ENCODE results near the gene KCTD6.

Gene KCTD6

DNA sequence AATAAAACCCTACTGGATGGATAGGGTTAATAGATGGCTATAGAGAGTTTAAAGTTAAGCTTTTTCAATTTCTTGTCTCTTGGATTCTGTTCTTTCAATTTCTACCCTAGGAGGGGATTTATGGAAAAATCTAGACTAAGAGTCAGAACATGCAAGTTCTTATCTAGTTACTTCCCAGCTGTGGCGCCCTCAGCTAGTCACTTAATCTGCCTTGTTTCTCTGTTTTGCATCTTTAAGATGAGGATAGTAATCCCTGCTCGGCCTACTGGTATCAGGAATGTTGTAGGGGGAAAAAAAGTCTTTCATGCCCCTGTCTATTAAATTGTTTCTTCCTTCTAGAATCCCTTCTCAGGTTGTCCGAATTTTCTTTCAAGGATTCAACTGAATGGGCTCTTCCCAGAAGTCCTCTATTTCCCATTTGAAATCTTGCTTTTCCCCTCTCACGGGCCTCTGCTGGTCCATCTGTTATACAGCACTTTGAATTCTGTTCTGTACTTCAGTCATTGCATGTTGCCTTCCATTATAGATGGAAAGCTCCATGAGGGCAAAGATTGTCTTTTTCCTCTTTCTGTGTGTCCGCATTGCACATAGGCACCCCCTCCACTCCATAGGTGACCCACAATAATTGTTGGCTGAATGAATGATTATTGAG is 4.4 kb downstream of the KCTD6 start:
- DNase-seq: no peak
- no peak for TF ChIP-seq POLR2A (IDR thresholded peaks at IDR 0.05; ENCODE audit: low read length)
- no peak for TF ChIP-seq GATA1 (IDR thresholded peaks at IDR 0.05; ENCODE audit: low read depth, low read length)

DNA sequence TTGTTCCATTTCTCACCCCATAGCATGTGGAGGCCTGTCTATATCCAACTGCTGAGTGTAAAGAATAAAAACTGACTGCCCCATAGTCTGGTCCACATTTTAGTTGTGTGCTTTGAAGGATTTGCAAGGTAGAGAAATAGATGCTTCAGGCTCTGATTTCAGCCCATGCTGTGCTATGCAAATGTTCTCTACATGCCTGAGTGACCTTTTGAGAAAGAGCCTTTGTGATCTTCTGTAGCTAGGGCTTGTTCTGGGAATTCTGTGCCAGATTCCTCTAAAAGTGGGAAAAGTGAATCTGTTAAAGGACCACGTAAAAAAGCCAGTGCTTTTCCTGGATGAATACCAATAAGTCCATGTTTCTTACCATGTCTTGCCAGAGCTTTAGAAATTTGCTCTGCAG is 5.2 kb downstream of the KCTD6 start:
- no peak for DNase-seq
- TF ChIP-seq POLR2A (IDR thresholded peaks at IDR 0.05; ENCODE audit: low read length): no peak
- TF ChIP-seq GATA1 (IDR thresholded peaks at IDR 0.05; ENCODE audit: low read depth, low read length): no peak

DNA sequence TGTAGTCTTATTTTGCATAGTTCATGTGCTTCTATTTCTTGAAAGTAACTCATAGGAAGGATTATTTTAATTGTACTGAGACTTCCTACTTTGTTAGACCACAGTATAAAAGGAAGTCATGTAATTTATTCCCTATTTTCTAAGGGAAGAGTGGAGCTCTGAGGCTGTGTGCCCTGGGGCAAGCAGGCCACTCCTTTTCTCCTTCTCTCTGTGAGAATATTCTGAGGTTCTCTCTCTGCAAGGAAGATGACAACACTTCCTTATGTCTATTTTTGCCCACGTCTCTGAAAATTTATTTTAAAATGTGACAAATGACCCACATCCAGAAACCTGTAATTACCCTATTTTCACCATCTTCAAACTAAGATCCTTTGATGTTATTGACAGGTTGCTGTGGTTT is 11.0 kb downstream of the KCTD6 start:
- TF ChIP-seq GATA1 (IDR thresholded peaks at IDR 0.05; ENCODE audit: low read depth, low read length) (no peak), POLR2A (IDR thresholded peaks at IDR 0.05; ENCODE audit: low read length) (no peak)
- no peak for DNase-seq

DNA sequence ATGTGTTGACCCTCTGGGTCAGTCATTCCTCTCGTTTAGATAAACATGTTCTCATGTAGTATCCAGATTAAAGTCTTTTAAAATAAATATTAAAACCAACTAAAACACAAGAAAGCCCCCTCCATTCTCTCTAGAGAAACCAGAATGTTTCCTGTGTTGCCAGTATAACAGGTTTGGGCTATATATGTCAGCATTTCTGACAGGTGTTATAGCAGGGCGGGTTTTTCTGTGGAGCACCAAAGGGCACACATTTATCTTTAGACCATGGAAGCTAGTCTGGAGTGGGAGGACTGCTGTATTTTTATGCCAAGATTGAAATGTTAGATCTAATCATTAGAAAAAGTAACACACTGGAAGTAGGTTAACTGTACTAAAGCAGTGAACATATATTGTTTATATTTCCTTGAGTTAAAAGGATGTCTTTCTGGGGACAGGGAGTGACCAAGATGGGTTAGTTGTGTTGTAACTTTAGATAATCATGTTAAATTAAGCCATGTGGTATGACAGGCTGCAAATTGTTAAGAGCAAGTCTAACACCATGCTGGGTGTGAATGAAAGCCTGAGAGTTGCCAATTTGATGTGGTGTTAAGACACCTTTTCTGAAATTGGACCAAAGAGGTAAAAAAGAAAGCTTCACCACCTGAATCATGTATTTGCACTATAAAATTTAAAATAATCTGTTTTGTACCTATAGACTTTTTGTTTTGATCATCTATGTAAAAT is 15.6 kb downstream of the KCTD6 start:
- no peak for DNase-seq
- no peak for TF ChIP-seq GATA1 (IDR thresholded peaks at IDR 0.05; ENCODE audit: low read depth, low read length)
- TF ChIP-seq POLR2A (IDR thresholded peaks at IDR 0.05; ENCODE audit: low read length): no peak

DNA sequence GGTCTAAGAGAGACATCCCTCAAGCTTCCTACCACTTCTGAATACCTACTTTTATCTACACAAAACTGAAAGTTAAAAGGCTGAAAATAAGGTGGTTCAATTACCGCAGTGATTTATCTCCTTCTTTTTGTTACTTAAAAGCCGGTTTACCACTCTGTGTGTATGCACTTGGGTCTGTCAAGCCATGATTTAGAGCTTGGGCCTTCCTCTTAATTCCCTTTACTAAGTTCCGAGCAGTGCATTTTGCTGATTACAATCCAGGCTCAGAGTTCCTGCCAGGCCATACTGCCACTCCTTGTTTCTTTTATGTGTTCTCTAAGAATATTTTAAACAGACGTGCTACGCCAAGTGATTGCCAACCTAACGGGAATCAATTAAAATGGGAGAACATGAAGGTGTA is 16.5 kb downstream of the KCTD6 start:
- TF ChIP-seq POLR2A (IDR thresholded peaks at IDR 0.05; ENCODE audit: low read length) (no peak), GATA1 (IDR thresholded peaks at IDR 0.05; ENCODE audit: low read depth, low read length) (no peak)
- no peak for DNase-seq

DNA sequence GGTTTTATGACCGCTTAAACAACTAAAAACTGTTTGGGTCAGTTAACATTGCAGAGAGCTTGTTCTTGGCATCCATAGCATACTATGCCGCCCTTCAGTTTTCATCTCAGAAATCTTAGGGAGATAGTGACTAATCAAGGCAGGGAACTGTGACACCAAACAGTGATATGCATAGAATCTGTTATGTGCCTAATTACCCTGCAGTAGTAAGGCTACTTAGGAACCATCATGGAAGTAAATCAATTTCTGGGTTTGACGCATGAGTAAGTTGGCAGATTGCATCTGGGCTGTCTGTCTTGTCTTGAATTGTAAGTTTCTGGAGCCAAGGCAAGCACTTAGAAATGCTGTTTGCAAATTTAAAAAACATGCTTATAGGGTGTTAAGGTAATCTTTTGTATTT is 22.5 kb downstream of the KCTD6 start:
- TF ChIP-seq POLR2A (IDR thresholded peaks at IDR 0.05; ENCODE audit: low read length) (no peak), GATA1 (IDR thresholded peaks at IDR 0.05; ENCODE audit: low read depth, low read length) (no peak)
- no peak for DNase-seq

DNA sequence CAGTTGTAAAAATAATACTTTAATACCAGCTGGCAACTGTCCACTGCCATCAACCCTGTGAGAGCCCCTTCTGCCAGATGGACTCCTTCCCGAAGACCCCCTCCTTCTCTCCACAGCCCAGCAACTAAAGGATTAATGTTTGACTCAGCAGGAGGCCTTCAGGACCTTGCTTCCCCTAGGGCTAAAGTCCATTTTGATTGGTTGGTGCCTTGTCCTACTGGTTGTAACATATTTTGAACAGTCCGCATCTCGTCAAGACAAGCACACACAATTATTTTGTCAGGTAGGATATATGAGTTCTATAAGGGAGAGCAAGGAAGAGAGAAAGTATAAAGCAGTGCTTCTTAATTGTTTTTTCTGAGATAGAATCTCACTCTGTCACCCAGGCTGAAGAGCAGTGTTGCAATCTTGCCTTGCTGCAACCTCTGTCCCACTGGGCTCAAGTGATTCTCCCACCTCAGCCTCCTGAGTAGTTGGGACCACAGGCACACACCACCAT is 26.4 kb downstream of the KCTD6 start:
- no peak for TF ChIP-seq GATA1 (IDR thresholded peaks at IDR 0.05; ENCODE audit: low read depth, low read length)
- TF ChIP-seq POLR2A (IDR thresholded peaks at IDR 0.05; ENCODE audit: low read length): no peak
- DNase-seq: peak in 1 of 2 experiments; percentile 8

DNA sequence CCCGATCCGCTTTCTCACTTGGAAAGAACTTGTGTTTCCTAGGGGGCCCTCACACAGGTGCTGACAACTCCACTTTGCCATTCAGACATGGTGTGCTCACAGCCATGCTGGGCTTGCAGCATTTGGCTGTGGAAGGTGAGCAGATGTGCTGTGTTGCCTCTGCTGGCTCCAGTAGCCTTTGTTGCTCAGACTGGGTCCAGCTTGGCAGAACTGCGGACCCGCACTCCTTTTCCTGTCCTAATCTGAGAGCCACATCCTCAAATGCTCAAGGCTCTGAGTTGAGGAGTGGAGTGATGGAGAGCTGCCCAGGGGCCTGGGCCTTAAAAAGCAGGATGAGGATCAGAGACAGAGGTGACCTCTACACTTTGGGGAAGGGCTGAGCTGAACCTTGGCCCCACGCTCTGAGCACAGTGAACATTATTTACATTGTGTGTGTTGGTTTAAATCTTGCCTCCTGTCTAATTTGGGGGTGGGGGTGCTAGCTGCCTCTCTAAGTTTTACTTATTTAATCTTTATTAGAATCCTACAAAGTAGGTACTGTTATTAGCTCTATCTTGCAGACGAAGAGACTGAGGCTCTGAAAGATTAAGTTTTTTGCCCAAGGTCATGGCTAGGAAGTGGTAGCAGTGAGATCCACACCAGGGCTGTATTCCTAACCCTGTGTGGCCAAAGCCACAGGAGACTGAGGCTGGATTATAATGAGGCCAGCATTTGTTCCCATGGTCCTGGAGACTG is 27.9 kb downstream of the KCTD6 start:
- TF ChIP-seq GATA1 (IDR thresholded peaks at IDR 0.05; ENCODE audit: low read depth, low read length): no peak
- no peak for TF ChIP-seq POLR2A (IDR thresholded peaks at IDR 0.05; ENCODE audit: low read length)
- no peak for DNase-seq

DNA sequence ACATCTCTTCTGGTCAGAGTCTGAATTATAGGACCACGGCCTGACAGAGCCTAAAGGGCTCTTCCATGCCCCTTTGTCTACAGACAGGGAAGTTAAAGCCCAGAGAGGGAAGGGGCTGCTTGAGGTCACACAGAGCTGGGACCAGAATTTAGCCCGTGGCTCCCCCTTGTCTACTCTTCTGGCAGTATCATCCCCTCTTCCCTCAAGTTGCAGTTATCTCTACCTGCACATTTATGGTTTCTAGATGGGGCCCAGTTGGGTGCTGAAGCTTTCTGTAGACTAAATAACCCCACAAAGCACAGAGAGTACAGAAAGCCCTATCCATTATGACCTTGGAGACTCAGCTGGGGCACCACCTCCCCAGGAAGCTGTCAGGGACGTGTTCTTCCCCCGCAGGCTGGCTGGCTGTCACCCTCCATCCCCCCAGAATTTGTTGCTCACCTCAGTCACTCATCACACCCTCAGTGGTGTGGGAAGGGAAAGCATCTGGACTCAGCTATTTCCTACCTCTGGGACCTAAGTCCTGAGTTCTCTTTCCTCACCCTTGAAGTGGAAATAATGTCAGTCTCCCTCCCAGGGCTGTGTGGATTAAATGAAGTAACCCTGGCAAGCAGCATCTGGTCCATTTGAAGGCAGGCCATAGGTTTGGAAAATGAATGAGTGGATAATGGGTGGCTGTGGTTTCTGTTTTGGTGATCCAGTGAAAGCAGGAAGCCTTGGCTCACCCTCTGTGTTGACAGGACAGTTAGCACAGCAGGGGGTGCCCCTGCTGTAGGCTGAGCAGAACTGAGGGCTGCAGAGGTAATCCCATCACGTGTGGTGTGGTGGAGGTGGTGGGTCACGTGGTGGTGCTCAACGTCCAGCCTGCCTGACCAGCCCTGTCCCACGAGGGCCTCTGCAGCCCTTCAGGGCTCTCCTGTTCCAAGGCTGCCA is 28.8 kb downstream of the KCTD6 start:
- DNase-seq: peak; percentile 76 to 88
- TF ChIP-seq POLR2A (IDR thresholded peaks at IDR 0.05; ENCODE audit: low read length): no peak
- TF ChIP-seq GATA1 (IDR thresholded peaks at IDR 0.05; ENCODE audit: low read depth, low read length): no peak

DNA sequence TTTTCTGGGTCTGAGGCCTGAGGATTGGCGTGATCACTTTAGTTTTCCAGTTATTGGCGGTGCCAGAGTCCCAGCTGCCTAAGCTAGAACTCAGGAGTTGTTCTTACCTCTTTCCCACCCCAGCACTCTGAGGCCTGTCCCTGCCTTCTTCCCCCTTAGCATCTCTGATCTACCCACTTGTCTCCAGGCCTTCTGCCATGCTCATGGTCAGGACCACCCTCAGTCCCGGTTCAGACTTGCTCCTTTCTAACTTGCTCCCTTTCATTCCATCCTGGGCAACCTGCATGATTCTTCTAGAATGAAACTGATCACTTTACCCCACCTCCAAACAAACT is 29.4 kb downstream of the KCTD6 start:
- DNase-seq: no peak
- no peak for TF ChIP-seq POLR2A (IDR thresholded peaks at IDR 0.05; ENCODE audit: low read length)
- TF ChIP-seq GATA1 (IDR thresholded peaks at IDR 0.05; ENCODE audit: low read depth, low read length): no peak

DNA sequence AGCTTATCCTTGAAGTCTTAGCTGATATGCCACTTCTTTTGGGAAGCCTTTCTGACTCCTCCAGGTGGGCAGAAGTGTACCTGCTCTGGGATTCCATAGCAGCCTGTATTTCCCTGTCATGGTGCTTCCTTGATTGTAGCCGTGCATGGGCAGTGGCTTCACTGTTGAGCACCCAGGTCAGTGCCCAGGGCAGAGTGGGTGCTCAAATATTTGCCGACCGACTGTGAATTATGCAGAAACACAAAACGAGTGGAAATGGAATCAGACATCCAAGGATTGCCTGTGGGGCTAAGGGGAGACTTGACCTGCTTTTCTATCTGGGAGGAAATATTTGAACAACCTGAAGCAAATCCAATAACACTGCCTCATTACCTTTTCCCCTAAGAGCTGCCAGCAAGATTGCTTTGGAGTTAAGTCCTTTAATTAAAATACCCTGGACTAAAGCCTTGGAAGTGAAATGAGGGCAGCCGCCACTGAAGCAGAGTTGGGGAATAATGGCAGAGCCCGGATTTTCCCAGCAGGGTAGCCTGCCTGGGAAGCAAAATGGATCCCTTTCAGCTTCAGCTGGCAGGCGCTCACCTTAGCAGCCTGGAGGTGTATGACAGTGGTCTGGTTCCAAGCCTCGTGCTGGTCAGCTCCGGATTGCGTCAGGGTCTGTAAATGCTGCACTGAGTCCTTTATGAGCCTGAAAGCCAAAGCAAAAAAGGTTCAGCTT is 30.2 kb downstream of the KCTD6 start:
- TF ChIP-seq POLR2A (IDR thresholded peaks at IDR 0.05; ENCODE audit: low read length): no peak
- no peak for TF ChIP-seq GATA1 (IDR thresholded peaks at IDR 0.05; ENCODE audit: low read depth, low read length)
- peak; percentile 25 to 49 for DNase-seq

DNA sequence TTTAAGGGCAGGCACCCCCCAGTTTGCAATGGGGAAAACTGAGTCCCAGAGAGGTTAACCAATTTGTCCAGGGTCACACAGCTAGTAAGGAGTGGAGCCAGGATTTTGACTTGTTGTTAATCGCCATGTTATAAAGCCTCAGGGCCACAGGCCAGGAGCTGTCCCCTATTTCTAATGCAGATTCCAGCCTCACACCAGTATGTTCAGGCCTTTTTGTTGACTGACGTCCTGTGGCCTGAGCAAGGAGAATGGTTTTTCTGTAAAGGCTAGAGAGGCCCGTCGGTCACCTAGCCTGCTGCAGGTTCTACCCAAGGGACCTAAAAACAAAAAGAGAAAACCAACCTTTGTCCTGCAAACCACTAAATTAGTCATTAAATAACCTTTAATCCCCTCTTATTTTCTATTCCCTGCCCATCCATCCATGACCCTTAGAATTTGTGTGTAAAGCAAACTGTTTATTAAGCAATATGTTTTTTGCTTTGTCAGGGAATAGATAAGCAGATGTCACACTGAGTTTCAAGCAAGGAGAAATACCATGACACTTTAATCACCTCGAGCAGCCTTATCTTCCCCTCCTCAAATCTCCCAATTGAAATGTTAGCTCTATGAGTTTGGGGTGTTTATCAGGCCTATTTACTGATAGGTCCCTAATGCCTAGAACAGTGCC is 31.0 kb downstream of the KCTD6 start:
- DNase-seq: peak; percentile 87 to 94
- TF ChIP-seq POLR2A (IDR thresholded peaks at IDR 0.05; ENCODE audit: low read length): no peak
- TF ChIP-seq GATA1 (IDR thresholded peaks at IDR 0.05; ENCODE audit: low read depth, low read length): peak; percentile 55
